Immature natural killer cell (primary cell): ENCODE results near the gene SCGN. TPM values are rescaled to one million over a fixed set of nuclear protein-coding genes. Genes with fewer than 3 reads are reported as not detected.
"Not testable (repeated sequence)": the region's sequence is repeated elsewhere in the genome, so short reads cannot be mapped to it uniquely, and the experiment has no call there.

Experiments
- DNase-seq, 3 donors: peaks; one replicate each; pipeline ENCODE4 v3.0.0; 2022; ENCODE audit warnings: mixed read lengths in 1 of 3
- H3K27ac Mint-ChIP-seq, 6 donors: one replicate each; pipeline ENCODE4 v1.8.0; 2020; ENCODE audit warnings: mixed read lengths in 6 of 6, mild to moderate bottlenecking in 5 of 6, inconsistent platforms in 4 of 6, moderate library complexity in 3 of 6
- H3K27me3 Mint-ChIP-seq, 3 donors: one replicate each; pipeline ENCODE4 v1.8.0; 2020 to 2021; ENCODE audit warnings: low read depth in 3 of 3, mild to moderate bottlenecking in 3 of 3, mixed read lengths in 3 of 3, moderate library complexity in 3 of 3, inconsistent platforms in 1 of 3
- H3K36me3 Mint-ChIP-seq, 3 donors: one replicate each; pipeline ENCODE4 v1.8.0; 2020; ENCODE audit warnings: mixed read lengths in 3 of 3, inconsistent platforms in 2 of 3, mild to moderate bottlenecking in 2 of 3
- H3K4me1 Mint-ChIP-seq, 2 donors: one replicate each; pipeline ENCODE4 v1.8.0; 2020; ENCODE audit warnings: inconsistent platforms in 2 of 2, mild to moderate bottlenecking in 2 of 2, mixed read lengths in 2 of 2, moderate library complexity in 1 of 2
- H3K4me3 Mint-ChIP-seq, 5 donors: one replicate each; pipeline ENCODE4 v1.8.0; 2020; ENCODE audit warnings: mild to moderate bottlenecking in 5 of 5, mixed read lengths in 5 of 5, inconsistent platforms in 3 of 5, moderate library complexity in 3 of 5
- H3K9me3 Mint-ChIP-seq, 6 donors: one replicate each; pipeline ENCODE4 v1.8.0; 2020; ENCODE audit warnings: mild to moderate bottlenecking in 6 of 6, mixed read lengths in 6 of 6, inconsistent platforms in 4 of 6, moderate library complexity in 3 of 6
- polyA plus RNA-seq, 3 donors: library from polyadenylated mRNA; unstranded; fragments of 300-500 nt; fragmentation: Illumina TruSeq; gene quantifications; one replicate each; pipeline ENCODE4 v1.2.3, GENCODE V29; 2021

SCGN gene
- polyA plus RNA-seq, 3 donors from 2014 or later = not detected

DNA sequence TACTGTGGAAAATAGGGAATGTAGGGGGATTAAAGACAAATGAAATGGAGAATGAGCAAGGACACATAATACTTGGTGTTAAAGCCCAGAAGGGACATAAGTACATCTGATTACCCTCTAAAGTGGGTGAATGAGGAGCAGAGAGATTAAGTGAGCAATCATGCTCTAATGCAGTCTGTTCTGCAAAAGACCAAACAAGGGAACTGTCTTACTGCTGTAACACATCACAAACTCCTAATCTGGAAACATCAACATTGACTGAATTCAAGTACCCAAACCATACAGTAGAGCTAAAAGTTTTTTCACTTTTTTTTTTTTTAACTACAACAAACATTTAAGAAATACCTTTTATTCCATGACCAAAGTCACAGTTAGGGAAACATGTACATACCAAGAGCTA, 83.2 kb downstream of the SCGN start:
- H3K27ac Mint-ChIP-seq = no peak overlapping the region
- no peak overlapping the region for H3K4me3 Mint-ChIP-seq
- H3K9me3 Mint-ChIP-seq = peaks cover 0 to 12% (median 5%) of the 10 kb centered on the region in 6 donors
- DNase-seq = no peak
- peaks cover 4 to 23% (median 12%) of the 10 kb centered on the region in 3 donors for H3K27me3 Mint-ChIP-seq
- H3K36me3 Mint-ChIP-seq = no peaks in the 10 kb centered on the region
- no peaks in the 10 kb centered on the region for H3K4me1 Mint-ChIP-seq

DNA sequence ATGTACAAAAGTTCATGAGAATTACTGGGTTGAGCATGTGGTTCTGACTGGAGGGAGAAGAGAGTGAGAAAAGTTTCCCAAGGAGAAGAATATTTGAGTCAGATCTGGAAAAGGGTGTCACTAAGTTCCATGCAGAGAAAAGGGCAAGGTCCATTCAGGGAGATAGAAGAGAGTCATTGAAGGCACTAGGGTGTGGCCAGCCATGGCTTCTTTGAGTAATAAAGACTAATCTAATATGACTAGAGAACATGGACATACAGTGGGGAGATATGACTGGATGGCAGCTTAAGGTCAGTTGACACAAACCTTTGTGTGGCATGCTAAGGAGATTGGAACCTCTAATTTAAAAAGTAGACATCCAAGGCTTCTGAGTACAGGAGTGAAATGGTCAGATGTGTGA, 91.9 kb downstream of the SCGN start:
- Mint-ChIP-seq H3K27ac (no peak overlapping the region), H3K27me3 (peaks cover 0 to 6% (median 5%) of the 10 kb centered on the region in 3 donors), H3K36me3 (peaks cover 0 to 4% (median 0%) of the 10 kb centered on the region in 3 donors), H3K4me1 (no peaks in the 10 kb centered on the region), H3K4me3 (no peak overlapping the region), H3K9me3 (no peaks in the 10 kb centered on the region)
- DNase-seq = no peak

DNA sequence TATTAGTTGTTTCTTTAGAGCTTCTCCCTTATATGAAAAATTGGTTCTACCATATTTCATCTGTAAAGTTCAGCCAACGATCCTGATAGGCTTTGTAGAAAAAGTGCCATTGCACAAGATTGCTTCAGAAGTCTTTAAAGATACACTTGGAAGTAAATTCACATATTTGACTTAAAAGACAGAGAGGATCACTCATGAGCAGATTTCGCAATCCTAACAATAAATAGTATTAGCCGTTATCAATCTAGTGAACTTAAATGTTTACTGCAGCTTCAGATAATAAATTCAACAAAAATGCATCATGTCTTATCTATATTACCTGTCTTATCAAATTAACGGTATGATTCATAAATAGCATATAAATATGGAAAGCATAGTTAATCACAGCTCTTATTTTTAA, 93.8 kb downstream of the SCGN start:
- Mint-ChIP-seq H3K36me3 (peaks cover 0 to 1% (median 0%) of the 10 kb centered on the region in 3 donors), H3K9me3 (no peaks in the 10 kb centered on the region), H3K4me1 (no peaks in the 10 kb centered on the region), H3K27ac (no peak overlapping the region), H3K27me3 (peaks cover 2 to 6% (median 3%) of the 10 kb centered on the region in 3 donors), H3K4me3 (no peak overlapping the region)
- DNase-seq = no peak

DNA sequence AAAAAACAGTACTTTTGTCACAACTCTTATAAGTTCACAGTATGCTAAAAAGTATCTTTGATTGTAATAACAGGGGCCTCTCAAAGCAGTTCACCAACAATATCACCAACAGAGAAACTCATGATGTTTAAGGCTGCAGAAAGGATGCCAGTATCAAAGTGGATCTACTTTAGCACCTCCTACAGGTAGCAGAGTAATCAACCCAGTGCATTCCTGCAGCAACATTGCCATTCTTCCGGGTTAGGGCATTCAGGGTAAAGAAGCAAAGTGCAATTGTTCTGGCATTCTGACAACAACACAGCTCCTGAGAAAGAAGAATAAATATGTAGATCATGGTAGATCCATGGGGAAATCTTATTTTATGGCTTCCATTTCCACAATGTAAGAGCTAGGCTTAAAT, 95.0 kb downstream of the SCGN start:
- Mint-ChIP-seq H3K4me1 (no peaks in the 10 kb centered on the region), H3K36me3 (no peaks in the 10 kb centered on the region), H3K27me3 (peaks cover 2 to 4% (median 2%) of the 10 kb centered on the region in 3 donors), H3K9me3 (no peaks in the 10 kb centered on the region), H3K27ac (no peak overlapping the region), H3K4me3 (no peak overlapping the region)
- DNase-seq = no peak

DNA sequence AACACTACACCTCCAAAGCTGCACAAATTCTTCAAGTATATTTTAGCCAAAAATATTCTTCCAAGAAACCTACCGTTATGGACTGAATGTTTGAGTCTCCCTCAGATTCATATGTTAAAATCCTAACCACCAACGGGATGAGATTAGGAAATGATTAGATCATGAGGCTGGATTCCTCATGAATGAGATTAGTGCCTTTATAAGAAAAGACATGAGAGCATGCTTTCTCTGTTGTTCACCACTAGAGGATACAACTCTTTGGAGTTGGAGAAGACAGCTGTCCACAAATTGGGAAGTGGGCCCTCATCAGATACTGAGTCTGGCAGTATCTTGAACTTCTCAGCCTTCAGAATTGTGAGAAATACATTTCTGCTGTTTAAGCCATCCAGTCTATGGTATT, 95.5 kb downstream of the SCGN start:
- Mint-ChIP-seq H3K9me3 (no peaks in the 10 kb centered on the region), H3K4me1 (no peaks in the 10 kb centered on the region), H3K27me3 (peaks cover 0 to 6% (median 2%) of the 10 kb centered on the region in 3 donors), H3K27ac (no peak overlapping the region), H3K36me3 (no peaks in the 10 kb centered on the region), H3K4me3 (no peak overlapping the region)
- no peak for DNase-seq

DNA sequence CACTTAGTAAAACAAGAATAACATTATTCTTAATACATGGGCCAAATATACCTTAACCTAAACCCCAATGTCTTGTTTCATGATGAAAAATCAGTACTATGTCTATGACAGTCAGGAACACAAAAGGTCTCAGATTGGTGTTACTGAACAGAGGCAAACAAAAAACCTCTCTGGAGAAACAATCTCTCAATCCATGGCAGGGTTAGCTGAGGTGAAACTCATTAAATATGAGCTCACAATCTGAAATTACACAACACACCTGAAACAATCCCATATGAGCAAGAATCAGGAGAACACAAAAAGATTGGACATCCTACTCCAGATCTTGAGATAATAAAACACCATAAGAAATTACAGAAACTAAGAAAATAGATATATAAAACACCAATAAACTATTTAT, 96.0 kb downstream of the SCGN start:
- Mint-ChIP-seq H3K4me1 (no peaks in the 10 kb centered on the region), H3K4me3 (no peak overlapping the region), H3K27ac (no peak overlapping the region), H3K36me3 (no peaks in the 10 kb centered on the region), H3K27me3 (peaks cover 0 to 7% (median 2%) of the 10 kb centered on the region in 3 donors), H3K9me3 (no peaks in the 10 kb centered on the region)
- no peak for DNase-seq

DNA sequence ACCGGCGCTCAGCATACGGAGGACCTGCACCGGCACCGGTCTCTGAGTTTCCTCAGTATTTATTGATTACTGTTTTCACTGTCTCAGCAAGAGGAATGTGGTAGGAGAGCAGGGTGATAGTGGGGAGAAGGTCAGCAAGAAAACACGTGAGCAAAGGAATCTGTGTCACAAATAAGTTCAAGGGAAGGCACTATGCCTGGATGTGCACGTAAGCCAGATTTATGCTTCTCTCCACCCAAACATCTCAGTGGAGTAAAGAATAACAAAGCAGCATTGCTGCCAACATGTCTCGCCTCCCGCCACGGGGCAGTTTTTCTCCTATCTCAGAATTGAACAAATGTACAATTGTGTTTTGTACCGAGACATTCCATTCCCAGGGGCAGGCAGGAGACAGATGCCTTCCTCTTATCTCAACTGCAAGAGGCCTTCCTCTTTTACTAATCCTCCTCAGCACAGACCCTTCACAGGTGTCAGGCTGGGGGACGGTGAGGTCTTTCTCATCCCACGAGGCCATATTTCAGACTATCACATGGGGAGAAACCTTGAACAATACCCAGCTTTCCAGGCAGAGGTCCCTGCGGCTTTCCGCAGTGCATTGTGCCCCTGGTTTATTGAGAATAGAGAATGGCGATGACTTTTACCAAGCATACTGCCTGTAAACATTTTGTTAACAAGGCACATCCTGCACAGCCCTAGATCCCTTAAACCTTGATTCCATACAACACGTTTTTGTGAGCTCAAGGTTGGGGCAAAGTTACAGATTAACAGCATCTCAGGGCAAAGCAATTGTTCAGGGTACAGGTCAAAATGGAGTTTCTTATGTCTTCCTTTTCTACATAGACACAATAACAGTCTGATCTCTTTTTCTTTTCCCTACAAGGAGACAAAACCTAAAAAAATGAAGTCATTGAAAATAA, 96.8 kb downstream of the SCGN start:
- not testable (repeated sequence) for H3K36me3 Mint-ChIP-seq, DNase-seq, H3K9me3 Mint-ChIP-seq, H3K27me3 Mint-ChIP-seq, H3K27ac Mint-ChIP-seq, H3K4me3 Mint-ChIP-seq, H3K4me1 Mint-ChIP-seq

DNA sequence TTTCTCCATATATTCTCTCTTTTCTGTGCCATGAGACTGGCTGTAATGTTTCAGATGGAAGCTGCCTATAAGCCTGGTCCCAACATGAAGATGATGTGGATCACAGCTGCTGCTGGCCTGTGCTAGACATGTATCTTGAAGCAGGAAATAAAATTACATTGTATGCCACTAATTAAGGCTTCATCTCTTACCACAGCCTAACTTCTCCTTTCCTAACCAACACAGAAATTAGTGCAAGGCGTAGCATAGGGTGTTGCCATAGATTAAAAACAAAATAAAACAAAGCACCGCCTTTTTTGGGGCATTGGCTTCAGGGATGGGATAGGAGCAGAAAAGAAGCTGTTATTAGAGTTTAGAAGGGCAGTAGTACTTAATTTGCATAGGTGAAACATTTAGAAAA, 97.8 kb downstream of the SCGN start:
- Mint-ChIP-seq H3K9me3 (peaks cover 0 to 3% (median 0%) of the 10 kb centered on the region in 6 donors), H3K27me3 (peaks cover 2 to 7% (median 5%) of the 10 kb centered on the region in 3 donors), H3K27ac (no peak overlapping the region), H3K36me3 (no peaks in the 10 kb centered on the region), H3K4me3 (no peak overlapping the region), H3K4me1 (no peaks in the 10 kb centered on the region)
- no peak for DNase-seq

DNA sequence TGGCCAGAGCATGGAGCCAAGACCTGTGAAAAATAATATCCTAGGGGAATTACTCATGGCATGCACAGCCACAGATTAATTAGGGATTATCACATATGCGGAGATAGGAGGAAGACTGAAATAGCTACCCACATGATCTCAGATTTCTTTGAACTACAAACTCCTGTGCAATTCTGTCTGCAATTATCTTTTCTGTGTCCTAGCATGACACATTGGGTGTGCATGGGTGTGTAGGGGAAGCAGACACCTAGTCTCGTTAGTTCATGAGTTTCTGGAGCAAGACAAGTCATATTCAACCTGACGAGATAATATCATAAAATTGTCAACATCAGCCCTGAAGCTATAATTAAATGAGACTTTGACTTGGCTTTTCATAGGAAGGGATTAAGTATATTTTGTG, 98.9 kb downstream of the SCGN start:
- no peak for DNase-seq
- H3K27ac Mint-ChIP-seq = no peak overlapping the region
- peaks cover 2 to 8% (median 5%) of the 10 kb centered on the region in 3 donors for H3K27me3 Mint-ChIP-seq
- H3K4me3 Mint-ChIP-seq = no peak overlapping the region
- peaks cover 0 to 3% (median 0%) of the 10 kb centered on the region in 6 donors for H3K9me3 Mint-ChIP-seq
- no peaks in the 10 kb centered on the region for H3K36me3 Mint-ChIP-seq
- H3K4me1 Mint-ChIP-seq = no peaks in the 10 kb centered on the region

Other genes with a start within 250 kb of the SCGN start
- not detected for gene SLC17A4, start 102.5 kb downstream of the SCGN start, polyA plus RNA-seq
- gene SLC17A1, start 179.8 kb downstream of the SCGN start, polyA plus RNA-seq = not detected
- not detected for gene SLC17A3, start 222.0 kb downstream of the SCGN start, polyA plus RNA-seq